Endothelial cell of umbilical vein (primary cell): ENCODE results near the gene BTG2. TPM values are rescaled to one million over a fixed set of nuclear protein-coding genes. Genes with fewer than 3 reads are reported as not detected.

ENCODE experiments used
- BruUV-seq: library from RNA; stranded (reverse); fragments of 400-500 nt; replicated peaks from 2 replicates; lab custom pipeline; 2021; lab: Mats Ljungman, UMichigan
- CTCF ChIA-PET: fragments of 300-600, 350-600 bp; sonication (Branson Sonifier 250); formaldehyde crosslinking; loops from one replicate; lab custom pipeline; 2021; ENCODE audit warnings: antibody characterized with exemption, inconsistent platforms; lab: Charles Lee
- POLR2A ChIA-PET: fragments of 300-600, 350-600 bp; sonication (Branson Sonifier 250); formaldehyde crosslinking; loops from one replicate; lab custom pipeline; 2021; ENCODE audit warnings: antibody characterized with exemption, inconsistent platforms; lab: Charles Lee
- DNase-seq: peaks from one replicate; pipeline ENCODE4 v3.0.0-alpha.2; 2011; ENCODE audit warnings: low read depth, low spot score
- FAIRE-seq: peaks from 2 replicates; lab custom pipeline; 2011; peaks lifted over from hg19 to GRCh38; lab: Jason Lieb, UNC
- H2AFZ ChIP-seq: 2 replicates; pipeline ENCODE4 v1.6.0; 2012; ENCODE audit warnings: low read depth, low read length, control low read depth, inconsistent platforms
- H3K27ac ChIP-seq: 2 replicates; pipeline ENCODE4 v1.5.1; 2011; ENCODE audit warnings: low read depth, mild to moderate bottlenecking, control low read depth, low read length, moderate library complexity; ENCODE audit not compliant: insufficient read depth
- H3K27me3 ChIP-seq, 2 experiments: 2 replicates each; pipeline versions ENCODE4 v1.6.0 to v1.6.1; 2011; ENCODE audit warnings: low read length in 2 of 2, mixed read lengths in 1 of 2; ENCODE audit not compliant: control insufficient read depth in 2 of 2, insufficient read depth in 2 of 2
- H3K36me3 ChIP-seq, 2 experiments: 2 replicates in 1 of 2; 3 replicates in 1 of 2; pipeline ENCODE4 v1.5.1; 2011; ENCODE audit warnings: low read length in 2 of 2, mild to moderate bottlenecking in 1 of 2, moderate library complexity in 1 of 2; ENCODE audit not compliant: control insufficient read depth in 2 of 2, insufficient read depth in 2 of 2; ENCODE audit errors: extremely low read depth in 1 of 2
- H3K4me1 ChIP-seq: 3 replicates; pipeline ENCODE4 v1.5.1; 2011; ENCODE audit warnings: mild to moderate bottlenecking, low read length; ENCODE audit not compliant: control insufficient read depth, insufficient read depth; ENCODE audit errors: extremely low read depth
- H3K4me2 ChIP-seq: 2 replicates; pipeline ENCODE4 v1.6.1; 2011; ENCODE audit warnings: low read length, control low read depth, mixed read lengths; ENCODE audit not compliant: insufficient read depth
- H3K4me3 ChIP-seq, 3 experiments: fragments of 200-600 bp in 1 of 3; sonication (generic), shearing (Covaris generic) in 1 of 3; replicated peaks in 1 of 3; 2 replicates each; pipeline ENCODE4 v1.5.1; 2011 to 2016; ENCODE audit warnings: control low read depth in 3 of 3, low read length in 3 of 3, mild to moderate bottlenecking in 2 of 3, inconsistent platforms in 1 of 3, low read depth in 1 of 3, moderate library complexity in 1 of 3; ENCODE audit not compliant: insufficient read depth in 1 of 3
- H3K79me2 ChIP-seq: 2 replicates; pipeline ENCODE4 v1.6.0; 2012; ENCODE audit warnings: low read length, inconsistent platforms; ENCODE audit not compliant: control insufficient read depth, insufficient read depth
- H3K9ac ChIP-seq: replicated peaks from 2 replicates; pipeline ENCODE3; 2011; ENCODE audit warnings: low read length, control low read depth; ENCODE audit not compliant: insufficient read depth; ENCODE audit errors: extremely low read depth
- H3K9me1 ChIP-seq: replicated peaks from 3 replicates; pipeline ENCODE4 v1.6.0; 2011; ENCODE audit warnings: mild to moderate bottlenecking, low read length; ENCODE audit not compliant: control insufficient read depth, insufficient read depth; ENCODE audit errors: extremely low read depth
- H3K9me3 ChIP-seq: replicated peaks from 2 replicates; pipeline ENCODE4 v1.5.1; 2012; ENCODE audit warnings: low read length, inconsistent platforms; ENCODE audit not compliant: control insufficient read depth, insufficient read depth
- H4K20me1 ChIP-seq: replicated peaks from 2 replicates; pipeline ENCODE3; 2011; ENCODE audit warnings: mild to moderate bottlenecking, low read length; ENCODE audit not compliant: control insufficient read depth, insufficient read depth; ENCODE audit errors: extremely low read depth
- dilution Hi-C: fragments of 300-500 bp; cut with MboI; formaldehyde crosslinking; loops from one replicate; pipeline ENCODE4 v1.15.0; 2019; ENCODE audit warnings: low sequenced_read_pairs; ENCODE audit not compliant: extremely low pct_ligation_motif_present
- intact Hi-C: fragments of 100-400 bp; cut with micrococcal nuclease; formaldehyde crosslinking; loops from one replicate; pipeline ENCODE4 v1.10.0; 2022
- polyA plus RNA-seq, 4 experiments: library from polyadenylated mRNA; depleted of rRNA in 3 of 4; stranded (reverse) in 3 of 4; unstranded in 1 of 4; fragments of >200 nt; gene quantifications; 2 replicates each; pipeline versions ENCODE4 v1.2.1 to v1.2.3, GENCODE V29; 2011 to 2012; ENCODE audit warnings: missing spikeins in 1 of 4
- total RNA-seq: library from RNA; stranded (reverse); gene quantifications from 2 replicates; pipeline ENCODE4 v1.2.3, GENCODE V29; 2021
- TF ChIP-seq, protein P1 (sequence below), 2 donors: IDR thresholded peaks; 1 replicate in 1 of 2; 2 replicates in 1 of 2; pipeline ENCODE4 v1.5.1; 2011; ENCODE audit warnings: low read length in 2 of 2, mild to moderate bottlenecking in 2 of 2, moderate library complexity in 2 of 2, control low read depth in 1 of 2, inconsistent platforms in 1 of 2, low read depth in 1 of 2; ENCODE audit not compliant: insufficient read depth in 1 of 2; ENCODE audit errors: extremely low read depth in 1 of 2

Gene BTG2
- total and polyA plus RNA-seq, 2 donors (not counting 3 experiments of a cell fraction or from before 2014, with no cell fraction given) = 35.6 to 50.1 TPM

DNA sequence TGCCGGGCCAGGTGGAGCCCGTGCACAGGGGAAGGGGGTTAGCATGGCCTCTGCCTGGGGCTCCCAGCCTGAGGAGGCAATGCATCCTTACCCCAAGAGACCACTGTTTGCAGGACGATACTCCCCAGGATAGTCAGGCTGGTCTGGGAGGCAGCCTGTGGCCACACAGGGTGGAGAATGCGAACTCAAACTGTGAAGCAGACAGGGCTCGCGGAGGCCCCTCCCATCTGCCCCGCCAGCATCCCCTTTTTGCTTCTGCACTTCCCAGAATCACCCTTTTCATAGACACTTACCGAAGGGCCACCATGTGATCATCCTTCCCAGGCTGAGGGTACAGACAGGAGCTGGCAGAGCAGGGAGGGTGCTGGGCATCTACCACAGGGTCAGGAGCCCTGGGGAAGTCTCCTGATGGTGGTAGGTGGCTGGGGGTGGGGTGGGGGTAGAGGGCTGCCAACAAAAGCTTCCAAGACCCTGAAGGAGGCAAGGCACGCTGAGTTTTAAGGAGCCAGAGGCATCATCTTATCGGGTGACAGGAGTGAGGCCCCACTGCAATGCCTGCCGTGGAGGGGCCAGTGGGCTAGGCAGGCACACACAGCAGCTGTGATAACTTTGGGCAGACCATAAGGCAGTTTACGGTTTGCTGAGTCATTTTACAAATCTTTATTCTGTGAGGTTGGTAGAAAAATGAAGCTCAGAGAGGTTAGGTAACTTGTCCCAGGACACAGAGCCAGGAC lies 31.3 kb upstream of the BTG2 start:
- Histone ChIP-seq H3K79me2 (no peaks in the 10 kb centered on the region), H3K9me3 (no peaks in the 10 kb centered on the region), H3K4me3 (no peak overlapping the region), H3K36me3 (no peaks in the 10 kb centered on the region), H3K27me3 (peaks cover 4 to 6% of the 10 kb centered on the region in 2 experiments), H3K9ac (no peak overlapping the region), H3K9me1 (no peaks in the 10 kb centered on the region), H4K20me1 (no peaks in the 10 kb centered on the region), H3K4me1 (peaks cover 5% of the 10 kb centered on the region), H3K27ac (no peak overlapping the region), H3K4me2 (no peak overlapping the region), H2AFZ (no peak overlapping the region)
- TF ChIP-seq, protein P1, sequence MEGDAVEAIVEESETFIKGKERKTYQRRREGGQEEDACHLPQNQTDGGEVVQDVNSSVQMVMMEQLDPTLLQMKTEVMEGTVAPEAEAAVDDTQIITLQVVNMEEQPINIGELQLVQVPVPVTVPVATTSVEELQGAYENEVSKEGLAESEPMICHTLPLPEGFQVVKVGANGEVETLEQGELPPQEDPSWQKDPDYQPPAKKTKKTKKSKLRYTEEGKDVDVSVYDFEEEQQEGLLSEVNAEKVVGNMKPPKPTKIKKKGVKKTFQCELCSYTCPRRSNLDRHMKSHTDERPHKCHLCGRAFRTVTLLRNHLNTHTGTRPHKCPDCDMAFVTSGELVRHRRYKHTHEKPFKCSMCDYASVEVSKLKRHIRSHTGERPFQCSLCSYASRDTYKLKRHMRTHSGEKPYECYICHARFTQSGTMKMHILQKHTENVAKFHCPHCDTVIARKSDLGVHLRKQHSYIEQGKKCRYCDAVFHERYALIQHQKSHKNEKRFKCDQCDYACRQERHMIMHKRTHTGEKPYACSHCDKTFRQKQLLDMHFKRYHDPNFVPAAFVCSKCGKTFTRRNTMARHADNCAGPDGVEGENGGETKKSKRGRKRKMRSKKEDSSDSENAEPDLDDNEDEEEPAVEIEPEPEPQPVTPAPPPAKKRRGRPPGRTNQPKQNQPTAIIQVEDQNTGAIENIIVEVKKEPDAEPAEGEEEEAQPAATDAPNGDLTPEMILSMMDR (IDR thresholded peaks at IDR 0.05; ENCODE audit: extremely low read depth in 1 of 2, insufficient read depth in 1 of 2, low read depth in 1 of 2, low read length in 2 of 2) = no peak
- no peak for DNase-seq
- BruUV-seq = no TSS peak
- CTCF ChIA-PET = interaction anchor here (0.6 to 19.8 kb wide), 7 partner anchors 10 to 354 kb away, joined by 3 to 1014 read pairs (median 4); partner anchors contain the start of gene BTG2
- dilution Hi-C loops = no loop called here
- POLR2A ChIA-PET = interaction anchor here (0.7 to 1.6 kb wide), 2 partner anchors 31 to 32 kb away, joined by 4 read pairs; partner anchors contain the start of gene BTG2
- intact Hi-C loops = loop anchor here (1.0 to 2.0 kb wide), 6 partner anchors 16 to 213 kb away; partner anchors contain the start of gene BTG2
- FAIRE-seq = no peak
